ENCODE measurements around the gene CEACAM4. TPM values are rescaled to one million over a fixed set of nuclear protein-coding genes. Genes with fewer than 3 reads are reported as not detected.

Gene CEACAM4
- total RNA-seq, 8 experiments from 2014 or later: 0.31 to 0.47 TPM; not detected in 6

GRCh38 chr19:41570639-41571112 is 56.2 kb downstream of the CEACAM4 start:
- Histone ChIP-seq H3K4me1 (replicated peaks in 1 of 2) (no peaks in the 10 kb centered on the region), H3K4me3 (no peak overlapping the region), H3K27ac (no peak overlapping the region)
- peak; percentile 73 to 100 (median 84) for ATAC-seq (replicated peaks in 6 of 8)
- WGBS, 10 experiments: 0% methylated on average over 1 to 2 of the region's 7 CpGs; no CpG with 5 or more reads in 6 of the 10 experiments
- in situ Hi-C loops (cut with MboI; ENCODE audit: low pct_unique_long_range_greater_than_20kb in 2 of 9, low sequenced_read_pairs in 9 of 9, unreplicated experiment in 9 of 9): loop anchor here in 2 of 9 experiments (25.0 kb wide), 2 partner anchors 108 to 133 kb away; partner anchors contain the start of genes B3GNT8 (in 1 of the 2), DMAC2 (in 1 of the 2) and ERICH4 (in 1 of the 2)

DNA sequence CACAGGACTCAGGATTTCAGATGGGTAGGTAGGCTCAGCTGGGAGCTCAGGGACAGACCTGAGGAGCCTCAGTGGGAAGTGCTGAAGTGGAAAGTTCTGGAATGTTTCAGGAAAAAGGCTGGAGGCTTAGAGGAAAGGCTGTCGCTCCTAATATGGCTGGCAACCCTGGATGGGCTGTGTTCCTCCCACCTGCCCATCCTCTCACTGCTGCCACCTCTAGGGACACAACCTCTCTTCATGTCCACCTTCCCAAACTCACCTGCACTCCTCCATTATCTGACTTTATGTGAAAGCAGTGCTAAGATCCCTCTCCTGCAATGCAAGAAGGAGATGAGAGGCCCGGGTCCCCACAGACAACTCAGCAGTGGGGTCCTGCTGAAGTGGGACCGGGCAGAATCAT is 56.7 kb downstream of the CEACAM4 start:
- Histone ChIP-seq H3K27ac (no peak overlapping the region), H3K4me1 (replicated peaks in 1 of 2) (no peaks in the 10 kb centered on the region), H3K4me3 (no peak overlapping the region)
- WGBS, 10 experiments: 20 to 44% (median 33%) methylated on average over 1 to 3 of the region's 3 CpGs; no CpG with 5 or more reads in 6 of the 10 experiments
- in situ Hi-C loops (cut with MboI; ENCODE audit: low pct_unique_long_range_greater_than_20kb in 2 of 9, low sequenced_read_pairs in 9 of 9, unreplicated experiment in 9 of 9): loop anchor here in 2 of 9 experiments (25.0 kb wide), 2 partner anchors 108 to 133 kb away; partner anchors contain the start of genes B3GNT8 (in 1 of the 2), DMAC2 (in 1 of the 2) and ERICH4 (in 1 of the 2)
- no peak for ATAC-seq (replicated peaks in 6 of 8)

DNA sequence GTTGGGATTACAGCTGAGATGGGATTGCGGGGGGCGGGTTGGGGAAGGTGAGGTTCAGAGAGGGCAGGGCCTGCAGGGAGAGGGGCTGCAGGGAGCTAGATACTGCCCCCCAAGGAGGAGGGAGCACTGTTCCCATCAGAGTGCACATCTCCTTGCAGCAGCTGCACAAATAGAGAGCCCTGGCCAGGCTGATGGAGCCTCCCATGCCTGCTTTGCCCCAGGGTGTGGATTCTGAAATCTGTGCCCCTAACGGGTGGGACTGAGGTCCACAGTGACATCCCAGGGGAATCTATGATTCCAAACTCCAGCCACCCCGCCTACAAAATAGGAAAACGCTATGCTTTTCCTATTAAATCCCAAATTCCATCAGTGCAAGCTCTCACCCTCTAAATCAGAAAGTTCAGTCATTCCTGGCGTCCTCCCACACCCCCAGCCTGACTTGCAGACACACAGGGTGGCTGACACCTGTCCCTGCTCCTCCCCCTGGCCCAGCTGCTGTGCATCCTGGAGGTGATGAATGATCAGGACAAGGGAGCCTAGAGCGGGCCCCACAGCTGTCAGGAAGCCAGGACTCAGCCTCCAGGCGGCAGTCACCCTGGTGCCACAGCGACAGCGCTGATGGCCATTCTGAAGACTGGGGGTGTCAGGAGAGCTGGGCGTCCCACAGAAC is 57.3 kb downstream of the CEACAM4 start:
- in situ Hi-C loops (cut with MboI; ENCODE audit: low pct_unique_long_range_greater_than_20kb in 2 of 9, low sequenced_read_pairs in 9 of 9, unreplicated experiment in 9 of 9): loop anchor here in 4 of 9 experiments (10.0 to 25.0 kb wide), 3 partner anchors 107 to 132 kb away; partner anchors contain the start of genes ERICH4 (in 3 of the 4), B3GNT8 (in 1 of the 4) and DMAC2 (in 1 of the 4)
- no peak for ATAC-seq (replicated peaks in 6 of 8)
- WGBS, 10 experiments: 0 to 67% (median 40%) methylated on average over 1 to 8 of the region's 11 CpGs; no CpG with 5 or more reads in 5 of the 10 experiments
- Histone ChIP-seq H3K4me3 (no peak overlapping the region), H3K27ac (no peak overlapping the region), H3K4me1 (replicated peaks in 1 of 2) (no peaks in the 10 kb centered on the region)

Other genes with a start within 250 kb of the CEACAM4 start
- 10 to 100 TPM; 14.9 to 61.8 (median 35.6) TPM for gene EXOSC5, start 229.7 kb downstream of the CEACAM4 start, total RNA-seq
- 10 to 100 TPM; 17.8 to 46.4 (median 35.4) TPM for gene BCKDHA, start 229.3 kb downstream of the CEACAM4 start, total RNA-seq
- 1 to 10 TPM in 4 of 8 experiments, under 1 TPM in 4; 0.50 to 3.1 (median 1.4) TPM for gene B3GNT8, start 199.7 kb downstream of the CEACAM4 start, total RNA-seq
- 10 to 100 TPM; 26.5 to 47.4 (median 33.7) TPM for gene DMAC2, start 187.2 kb downstream of the CEACAM4 start, total RNA-seq
- gene ERICH4, start 183.9 kb downstream of the CEACAM4 start, total RNA-seq: under 1 TPM in 3 of 8 experiments, not detected in 5; 0.21 to 0.62 (median 0.37) TPM
- 1 to 10 TPM in 1 of 8 experiments, under 1 TPM in 1, not detected in 6; 0.14 to 1.3 TPM for gene CEACAM21, start 50.9 kb downstream of the CEACAM4 start, total RNA-seq
- gene CEACAM7, start 61.2 kb upstream of the CEACAM4 start, total RNA-seq: under 1 TPM in 3 of 8 experiments, not detected in 5; 0.13 to 0.28 (median 0.21) TPM
- gene CEACAM5, start 81.6 kb upstream of the CEACAM4 start, total RNA-seq: 1 to 10 TPM in 1 of 8 experiments, under 1 TPM in 2, not detected in 5; 0.13 to 1.0 (median 0.19) TPM
- under 1 TPM in 5 of 8 experiments, not detected in 3; 0.05 to 0.56 (median 0.14) TPM for gene CEACAM6, start 128.5 kb upstream of the CEACAM4 start, total RNA-seq
- 1 to 10 TPM in 2 of 8 experiments, under 1 TPM in 1, not detected in 5; 0.25 to 1.4 (median 1.3) TPM for gene CEACAM3, start 169.5 kb upstream of the CEACAM4 start, total RNA-seq
- under 1 TPM in 5 of 8 experiments, not detected in 3; 0.14 to 0.43 (median 0.25) TPM for gene LYPD4, start 217.6 kb upstream of the CEACAM4 start, total RNA-seq
- gene DMRTC2, start 218.0 kb upstream of the CEACAM4 start, total RNA-seq: under 1 TPM in 5 of 8 experiments, not detected in 3; 0.09 to 0.90 (median 0.13) TPM
- 1,000 to 10,000 TPM; 2,323 to 4,988 (median 4,056) TPM for gene RPS19, start 233.2 kb upstream of the CEACAM4 start, total RNA-seq